NCI-H2227 (cell line): ENCODE measurements around the gene GPR15.

Experiments
- DNase-seq: peaks from one replicate; lab custom pipeline; 2025; ENCODE audit not compliant: unreplicated experiment; lab: John Stamatoyannopoulos, UW

GPR15 gene

DNA sequence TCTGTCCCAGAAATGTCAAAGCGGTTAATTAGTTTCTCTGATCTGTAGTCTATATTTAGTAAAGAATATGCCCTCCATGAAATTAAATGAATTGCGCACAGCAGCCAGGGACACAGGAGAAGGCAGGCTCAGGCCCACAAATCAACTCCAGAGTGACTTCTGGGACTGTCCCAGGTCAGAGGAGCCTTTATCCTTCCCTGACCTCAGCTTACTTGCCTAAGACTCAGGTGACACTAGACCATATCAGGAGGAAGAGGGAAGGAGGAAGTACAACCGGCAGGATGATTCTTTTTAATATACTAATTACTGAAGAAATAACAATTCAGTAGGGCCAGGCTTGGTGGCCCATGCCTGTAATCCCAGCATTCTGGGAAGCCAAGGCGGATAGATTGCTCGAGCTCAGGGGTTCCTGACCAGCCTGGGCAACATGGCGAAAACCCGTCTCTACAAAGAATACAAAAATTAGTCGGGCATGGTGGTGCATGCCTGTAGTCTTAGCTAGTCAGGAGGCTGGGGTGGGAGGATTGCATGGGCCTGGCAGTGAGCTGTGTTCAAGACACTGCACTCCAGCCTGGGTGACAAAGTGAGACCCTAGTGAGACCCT lies 1.8 kb upstream of the GPR15 start:
- no peak for DNase-seq

DNA sequence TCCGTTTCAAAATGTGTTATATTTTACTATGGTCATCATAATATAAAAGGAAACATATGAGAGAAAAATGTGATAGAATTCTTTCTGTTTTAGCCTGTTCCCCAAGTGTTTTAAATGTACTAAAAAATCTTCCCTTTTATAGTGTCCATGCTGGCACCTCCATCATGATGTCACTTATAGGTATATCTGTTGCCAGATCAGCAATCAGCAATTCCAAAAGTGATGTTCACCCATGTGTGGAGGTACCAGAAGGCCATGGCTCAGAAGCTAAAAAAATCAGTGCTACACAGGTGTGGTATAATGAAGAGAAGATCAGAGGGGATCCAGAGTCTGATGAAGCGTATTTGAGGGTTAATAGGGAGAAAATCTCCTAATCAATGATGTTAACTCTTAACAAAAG lies 1.1 kb upstream of the GPR15 start:
- no peak for DNase-seq

DNA sequence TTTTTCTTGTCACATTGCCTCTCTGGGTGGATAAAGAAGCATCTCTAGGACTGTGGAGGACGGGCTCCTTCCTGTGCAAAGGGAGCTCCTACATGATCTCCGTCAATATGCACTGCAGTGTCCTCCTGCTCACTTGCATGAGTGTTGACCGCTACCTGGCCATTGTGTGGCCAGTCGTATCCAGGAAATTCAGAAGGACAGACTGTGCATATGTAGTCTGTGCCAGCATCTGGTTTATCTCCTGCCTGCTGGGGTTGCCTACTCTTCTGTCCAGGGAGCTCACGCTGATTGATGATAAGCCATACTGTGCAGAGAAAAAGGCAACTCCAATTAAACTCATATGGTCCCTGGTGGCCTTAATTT lies 478 bp downstream of the GPR15 start:
- DNase-seq = no peak

DNA sequence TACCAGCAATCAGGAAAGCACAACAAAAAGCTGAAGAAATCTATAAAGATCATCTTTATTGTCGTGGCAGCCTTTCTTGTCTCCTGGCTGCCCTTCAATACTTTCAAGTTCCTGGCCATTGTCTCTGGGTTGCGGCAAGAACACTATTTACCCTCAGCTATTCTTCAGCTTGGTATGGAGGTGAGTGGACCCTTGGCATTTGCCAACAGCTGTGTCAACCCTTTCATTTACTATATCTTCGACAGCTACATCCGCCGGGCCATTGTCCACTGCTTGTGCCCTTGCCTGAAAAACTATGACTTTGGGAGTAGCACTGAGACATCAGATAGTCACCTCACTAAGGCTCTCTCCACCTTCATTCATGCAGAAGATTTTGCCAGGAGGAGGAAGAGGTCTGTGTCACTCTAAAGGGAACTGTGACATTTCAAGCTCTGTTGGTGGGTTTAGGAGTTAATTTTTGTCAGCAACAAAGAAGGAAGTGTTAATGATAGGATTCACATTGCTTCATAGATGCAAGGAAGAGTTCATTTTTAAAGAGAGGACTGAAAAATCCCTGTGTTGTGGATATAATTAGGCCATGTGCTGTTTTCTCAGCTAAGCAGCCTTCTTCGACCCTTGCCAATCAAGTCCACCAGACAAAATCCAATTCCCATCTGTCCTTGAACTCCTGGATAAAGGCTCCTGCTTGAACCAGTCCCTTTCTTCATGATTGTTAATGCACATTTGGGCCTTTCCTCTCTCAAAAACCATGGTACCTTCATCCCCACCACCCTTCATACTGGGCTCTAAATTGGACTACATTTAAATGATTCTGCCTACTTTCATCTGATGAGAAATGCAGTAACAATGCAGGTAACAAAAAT lies 1.2 kb downstream of the GPR15 start:
- no peak for DNase-seq

DNA sequence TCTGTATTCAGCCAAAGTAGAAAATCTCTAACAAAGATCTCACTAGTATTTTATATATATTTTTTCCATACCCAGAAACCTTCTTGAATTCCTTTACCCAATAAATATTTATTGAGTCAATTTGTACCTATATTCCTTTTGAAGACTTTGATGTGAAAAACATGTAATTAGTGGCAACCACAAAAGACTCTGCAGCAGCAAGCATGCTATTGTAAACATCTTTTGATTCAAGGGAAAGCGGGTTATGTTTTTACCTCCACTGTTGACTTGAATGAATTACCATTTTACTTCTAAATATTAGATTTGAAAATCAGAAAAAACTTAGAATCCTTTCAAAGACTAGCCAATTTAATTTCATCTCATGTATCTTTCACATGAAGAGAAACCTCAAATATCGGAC lies 2.4 kb downstream of the GPR15 start:
- DNase-seq = no peak

DNA sequence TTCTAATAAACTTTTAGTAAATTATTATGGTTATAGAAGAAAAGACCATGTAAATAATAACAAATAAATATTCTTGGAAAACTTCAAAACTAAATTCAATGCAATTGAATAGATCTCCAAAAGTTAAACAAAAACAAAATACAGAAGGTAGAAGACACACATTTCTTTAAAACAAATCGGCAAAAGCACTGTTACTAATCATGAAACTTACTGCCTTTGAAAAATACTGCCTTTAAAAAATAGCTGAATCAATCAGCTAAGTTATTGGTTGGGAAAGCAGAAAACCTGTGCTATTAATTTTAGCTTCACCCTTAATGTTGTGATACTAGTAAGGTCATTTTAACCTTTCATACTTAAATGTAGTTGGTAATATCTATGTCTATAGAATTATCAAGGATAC lies 3.0 kb downstream of the GPR15 start:
- DNase-seq = no peak

DNA sequence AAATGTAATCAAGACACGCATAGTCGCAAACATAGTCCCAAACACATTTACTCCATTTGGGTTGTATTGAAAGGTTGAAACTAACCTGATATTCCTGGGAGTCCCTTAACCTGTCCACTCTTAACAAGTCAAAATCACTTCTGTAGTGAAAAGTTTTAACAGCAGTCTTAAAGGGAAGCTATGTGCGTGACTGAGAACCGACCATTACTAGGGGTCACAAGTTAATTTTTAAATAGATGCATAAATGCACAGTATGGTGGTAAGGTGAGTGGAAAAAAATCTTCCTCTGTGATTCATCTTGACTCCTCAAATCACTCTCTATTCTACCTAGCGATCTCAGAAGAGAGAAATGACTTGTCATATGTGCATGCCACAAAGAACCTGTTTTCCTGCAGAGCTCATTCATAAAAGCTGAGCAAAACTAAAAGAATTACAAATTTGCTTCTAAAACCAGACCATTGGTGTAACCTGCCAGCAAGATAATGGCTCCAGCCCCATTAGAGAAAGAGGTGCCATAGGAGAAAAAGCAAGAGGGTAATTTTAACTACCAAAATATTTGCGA lies 4.8 kb downstream of the GPR15 start:
- no peak for DNase-seq

DNA sequence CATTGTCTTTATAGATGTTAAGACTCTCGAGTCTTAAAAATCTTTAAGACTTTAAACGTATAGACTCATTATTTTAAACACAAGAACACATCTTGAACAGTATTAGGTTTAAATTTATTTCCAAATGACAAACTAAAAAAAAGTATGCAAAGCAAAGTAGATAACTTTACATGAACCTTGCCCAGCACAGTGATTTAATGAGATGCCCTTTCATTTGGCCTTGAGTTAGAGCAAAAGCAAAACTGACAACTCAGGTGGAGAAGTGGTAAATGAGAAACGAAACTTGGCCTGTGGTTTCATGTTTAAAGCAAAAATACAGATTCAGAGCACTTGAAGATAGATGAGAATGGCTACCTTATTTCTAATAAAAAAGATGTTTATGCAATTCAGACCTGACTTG lies 8.6 kb downstream of the GPR15 start:
- DNase-seq = no peak

DNA sequence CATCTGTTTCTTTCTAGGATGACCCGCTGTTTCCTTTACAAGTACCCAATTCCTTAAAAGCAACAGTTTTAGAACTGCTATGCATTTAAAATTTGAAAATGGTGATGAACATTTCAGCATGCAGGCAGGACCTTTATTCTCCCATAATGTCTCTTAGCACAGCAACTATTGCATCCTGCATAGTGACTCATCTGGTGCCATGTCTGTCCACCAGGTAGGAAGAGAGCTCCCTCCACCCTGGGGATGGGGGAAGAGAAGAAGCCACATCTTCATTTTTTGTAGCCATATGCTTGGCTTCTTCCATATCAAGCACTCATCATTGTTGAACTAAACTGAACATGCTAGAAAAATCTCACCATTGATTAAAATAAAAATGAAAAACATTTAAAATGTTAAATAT lies 9.9 kb downstream of the GPR15 start:
- no peak for DNase-seq

DNA sequence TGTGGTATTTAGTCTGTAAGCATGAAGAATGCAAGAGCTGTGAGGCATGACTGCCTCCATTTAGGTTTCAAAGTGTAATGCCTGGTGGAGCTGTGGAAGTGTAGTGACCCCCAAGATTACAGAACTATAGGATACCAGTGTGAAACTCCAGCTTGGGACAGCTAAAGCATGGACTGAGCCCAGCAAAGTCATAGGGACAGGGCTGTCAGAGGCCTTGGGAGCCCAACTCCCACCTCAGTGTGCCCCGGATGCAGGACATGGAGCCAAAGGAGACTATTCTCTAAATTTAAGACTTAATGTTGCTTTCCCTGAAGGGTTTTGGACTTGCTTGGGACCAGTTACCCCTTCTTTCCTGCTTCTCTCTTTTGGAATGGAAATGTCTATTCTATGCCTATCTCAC lies 10.8 kb downstream of the GPR15 start:
- no peak for DNase-seq

DNA sequence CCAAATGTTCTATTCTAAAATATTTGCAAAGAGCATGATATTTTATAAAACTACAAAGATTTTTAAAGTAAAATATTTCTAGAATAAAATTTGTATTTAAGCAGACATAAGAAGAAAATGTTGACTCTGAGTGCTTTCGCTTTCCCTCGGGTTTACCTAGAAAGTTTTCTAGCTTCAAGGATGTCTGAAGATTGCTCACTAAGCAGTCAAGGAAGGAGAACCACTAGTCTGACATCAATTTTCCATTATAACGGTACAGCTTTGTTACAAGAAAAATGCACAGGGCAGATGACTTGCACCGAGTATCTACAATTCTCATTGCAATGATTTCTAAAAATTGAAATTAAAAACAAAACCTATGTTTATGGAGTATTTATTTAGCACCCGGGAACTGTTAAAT lies 14.2 kb downstream of the GPR15 start:
- DNase-seq = no peak

DNA sequence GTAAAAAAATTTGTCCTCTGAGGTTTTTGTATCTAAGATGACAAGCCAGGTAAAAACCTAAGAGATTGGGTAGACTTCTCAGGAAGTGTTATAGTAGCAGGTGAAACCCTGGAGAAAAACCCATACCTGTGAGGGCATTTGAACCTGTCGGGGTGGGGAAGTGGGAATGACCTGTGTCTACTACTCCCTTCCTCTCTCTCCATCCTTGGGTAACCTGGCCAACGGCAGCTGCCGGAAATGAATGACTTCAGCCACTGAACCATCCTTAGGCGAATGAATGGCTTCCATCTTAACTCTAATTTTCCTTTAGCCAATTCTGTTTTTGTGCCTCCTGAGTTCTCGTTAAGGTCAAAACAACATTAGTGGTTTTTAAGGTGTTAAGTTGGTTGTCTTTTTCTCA lies 16.8 kb downstream of the GPR15 start:
- no peak for DNase-seq

DNA sequence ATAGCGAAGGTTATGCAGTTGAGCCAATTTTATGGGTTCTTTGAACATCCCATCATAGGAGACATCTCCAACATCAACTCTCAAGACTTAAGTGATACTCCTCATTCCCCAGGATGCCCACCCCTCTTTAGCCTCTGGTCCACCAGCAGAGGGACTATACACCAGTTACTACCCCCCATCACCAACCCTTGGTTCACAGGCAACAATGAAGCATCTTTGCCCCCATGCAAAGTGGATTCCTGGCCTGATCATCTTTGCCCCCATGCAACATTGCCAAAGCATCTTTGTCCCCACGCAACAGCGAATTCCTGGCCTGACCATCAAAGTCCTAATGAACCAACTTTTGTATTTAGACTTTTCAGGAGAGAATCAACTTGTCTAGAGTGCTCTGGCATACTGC lies 19.1 kb downstream of the GPR15 start:
- no peak for DNase-seq

DNA sequence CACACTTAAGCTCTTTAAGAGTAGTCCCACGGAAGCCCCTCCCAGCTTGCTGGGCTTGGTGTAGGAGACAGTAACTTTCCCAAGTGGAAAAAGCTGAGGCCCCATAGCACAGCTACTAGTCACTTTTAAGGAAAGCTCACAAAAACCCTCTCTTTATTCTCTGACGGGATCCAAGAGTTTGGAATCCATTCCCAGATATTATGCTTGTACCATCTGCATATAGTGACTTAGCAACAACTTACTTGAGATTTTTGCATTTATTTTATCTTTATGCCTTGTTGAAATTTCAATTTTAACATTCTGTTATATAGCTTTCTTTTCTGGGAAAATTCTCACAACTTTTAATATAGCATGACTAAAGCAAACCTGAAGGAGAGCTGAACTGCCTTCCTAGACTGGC lies 19.5 kb downstream of the GPR15 start:
- no peak for DNase-seq

DNA sequence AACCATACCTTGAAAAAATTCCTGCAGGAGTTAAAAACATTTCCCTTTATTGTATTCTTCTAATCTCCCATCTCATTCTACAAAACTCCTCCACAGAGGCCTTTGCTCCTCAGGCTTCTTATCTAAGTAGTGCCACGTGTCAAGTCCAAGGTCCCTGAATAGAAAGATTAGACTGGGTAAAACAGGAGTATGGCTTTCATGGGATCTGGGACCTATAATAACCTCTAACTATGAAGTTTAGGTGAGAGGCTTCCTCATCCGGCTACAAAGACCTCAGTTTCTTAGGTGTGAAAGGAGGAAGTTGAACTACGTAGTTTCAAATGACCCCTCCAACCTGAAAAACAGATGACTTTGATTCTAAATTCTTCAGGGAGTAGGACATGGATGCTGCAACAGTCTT lies 20.0 kb downstream of the GPR15 start:
- DNase-seq = no peak

DNA sequence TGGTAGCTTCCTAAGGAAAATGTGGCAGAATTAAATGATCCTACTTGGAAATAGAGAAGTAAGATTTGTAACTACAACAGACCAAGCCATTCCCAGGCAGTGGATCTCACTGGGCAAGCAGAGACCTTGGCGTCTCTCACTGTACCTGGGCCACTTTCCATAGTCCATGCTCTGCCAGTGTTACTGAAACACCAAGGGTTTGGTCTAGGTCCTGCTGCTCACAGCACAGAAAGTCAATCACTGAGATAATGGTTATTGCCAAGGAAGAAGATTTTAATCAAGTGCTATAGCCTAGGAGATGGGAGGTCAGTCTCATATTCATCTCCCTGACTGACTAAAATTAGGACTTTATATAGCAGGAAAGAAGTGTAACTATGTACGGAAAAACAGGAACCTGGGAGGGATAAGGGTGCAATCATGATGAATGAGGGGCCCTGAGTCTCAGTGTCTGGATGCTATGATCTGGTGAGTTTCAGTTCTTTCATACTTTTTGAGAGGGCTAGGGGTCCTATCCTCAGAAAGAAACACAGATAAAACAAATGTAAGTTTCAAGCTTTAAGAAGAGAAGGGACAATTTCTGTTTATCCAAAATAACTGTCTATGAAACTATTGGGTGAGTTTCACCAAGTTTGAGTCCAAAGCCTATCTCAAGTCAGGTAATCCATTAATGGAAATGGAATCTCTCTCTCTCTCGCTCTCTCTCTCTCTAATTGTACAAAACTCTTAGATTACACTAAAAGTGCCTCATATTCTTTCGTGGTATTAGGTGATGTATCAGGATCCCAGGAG lies 20.6 kb downstream of the GPR15 start:
- DNase-seq = no peak

DNA sequence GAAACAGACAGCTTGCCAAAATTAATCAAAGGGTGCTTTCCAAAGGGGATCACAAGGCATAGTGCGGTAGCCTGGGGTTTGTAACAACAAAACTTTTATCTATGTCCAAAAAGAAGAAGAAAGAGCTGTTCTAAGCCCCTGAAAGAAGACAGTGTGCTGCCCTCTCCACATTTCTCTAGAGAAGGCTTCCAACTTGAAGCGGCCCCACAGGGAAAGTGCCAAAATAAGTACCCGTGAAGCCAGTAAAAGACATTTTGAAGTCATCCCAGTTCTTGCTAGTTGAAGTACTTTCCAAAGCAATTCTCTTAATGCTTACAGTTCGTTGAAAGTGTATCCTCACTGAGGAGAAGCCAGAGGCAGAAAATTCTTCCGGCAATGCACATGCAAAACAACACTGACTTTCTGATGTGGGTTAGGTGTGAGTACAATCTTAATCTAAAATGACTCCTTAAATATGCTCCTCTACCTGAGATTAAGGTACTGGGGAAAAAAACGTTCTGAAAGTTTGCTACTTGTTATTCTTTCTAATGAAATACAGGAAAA lies 21.3 kb downstream of the GPR15 start:
- DNase-seq = no peak

DNA sequence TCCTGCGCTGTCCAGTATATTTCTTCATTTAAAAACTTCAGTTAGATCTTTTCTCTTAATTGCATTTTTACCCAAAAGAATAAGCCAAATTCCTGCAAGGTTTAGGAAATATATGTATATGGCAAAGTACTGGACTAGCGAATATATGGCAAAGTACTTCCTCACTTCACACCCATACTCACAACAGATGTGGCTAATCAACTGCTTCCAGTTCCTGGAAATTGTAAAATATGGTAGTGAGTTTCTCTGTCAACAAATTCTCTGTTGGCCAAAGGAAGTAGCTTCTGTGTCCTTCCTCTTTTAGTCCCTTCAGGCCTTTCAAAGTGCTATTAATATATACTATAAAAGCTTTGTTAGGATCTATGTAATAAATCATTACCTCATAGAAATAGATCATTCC lies 22.0 kb downstream of the GPR15 start:
- DNase-seq = no peak

DNA sequence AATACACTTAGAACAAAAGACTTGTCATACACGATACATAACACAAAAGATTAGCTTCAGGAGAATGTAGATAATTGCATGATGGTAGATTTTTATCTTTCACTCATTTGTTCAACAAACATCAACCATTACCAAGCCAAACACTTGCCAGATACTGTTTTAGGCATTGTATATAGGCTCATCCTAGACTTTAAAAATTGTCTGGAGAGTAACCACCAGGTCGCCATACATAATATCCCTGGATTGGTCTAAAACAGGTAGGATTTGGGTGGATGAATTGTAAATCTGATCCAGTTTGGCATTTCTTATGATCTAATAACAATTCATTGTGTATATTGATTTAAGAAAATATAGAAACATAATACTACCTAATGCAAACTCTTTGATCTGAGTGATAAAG lies 22.8 kb downstream of the GPR15 start:
- no peak for DNase-seq

DNA sequence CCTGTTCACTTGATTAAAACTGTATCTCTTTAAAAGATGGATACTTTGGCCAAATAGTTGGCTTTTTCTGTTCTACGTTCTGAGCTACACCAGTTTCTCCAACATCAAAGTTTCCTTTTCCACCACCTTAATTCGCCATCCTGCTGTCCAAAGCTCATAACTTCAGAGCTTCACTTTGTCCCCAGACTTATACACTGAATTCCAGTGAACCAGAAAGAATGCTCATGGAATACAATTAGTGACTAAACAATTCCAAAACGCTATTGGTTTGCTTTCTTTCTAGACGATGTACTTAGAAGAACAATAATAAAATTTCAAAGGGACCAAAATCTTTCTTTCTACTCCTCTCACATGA lies 23.2 kb downstream of the GPR15 start:
- no peak for DNase-seq
